GM21367 (cell line): ENCODE results near the gene DGLUCY.
"Not testable (repeated sequence)": the region's sequence is repeated elsewhere in the genome, so short reads cannot be mapped to it uniquely, and the experiment has no call there.

Source experiments
- ATAC-seq: cut with Tn5 transposase; IDR thresholded peaks from one replicate; pipeline ENCODE4 v1.9.1; 2021; ENCODE audit not compliant: unreplicated experiment

Gene DGLUCY

GRCh38 chr14:91202234-91202974 is 88.5 kb downstream of the DGLUCY start:
- ATAC-seq: no peak

- ATAC-seq: no peak
Observed at GRCh38 chr14:91204657-91205056, 90.8 kb downstream of the DGLUCY start.

GRCh38 chr14:91205459-91205858 is 91.6 kb downstream of the DGLUCY start:
- ATAC-seq: no peak

- no peak for ATAC-seq
Observed at GRCh38 chr14:91207008-91207407, 93.1 kb downstream of the DGLUCY start.

- ATAC-seq: no peak
Observed at GRCh38 chr14:91211017-91211416, 97.1 kb downstream of the DGLUCY start.

- ATAC-seq: no peak
Observed at GRCh38 chr14:91214306-91214705, 100.4 kb downstream of the DGLUCY start.

- ATAC-seq: no peak
Observed at GRCh38 chr14:91215381-91215780, 101.5 kb downstream of the DGLUCY start.

GRCh38 chr14:91216731-91217226 is 102.9 kb downstream of the DGLUCY start:
- no peak for ATAC-seq

GRCh38 chr14:91218014-91218413 is 104.1 kb downstream of the DGLUCY start:
- ATAC-seq: no peak

- ATAC-seq: no peak
Observed at GRCh38 chr14:91219517-91220389, 105.9 kb downstream of the DGLUCY start.

- no peak for ATAC-seq
Observed at GRCh38 chr14:91220581-91221000, 106.7 kb downstream of the DGLUCY start.

- ATAC-seq: no peak
Observed at GRCh38 chr14:91221270-91221669, 107.4 kb downstream of the DGLUCY start.

GRCh38 chr14:91223028-91223783 is 109.3 kb downstream of the DGLUCY start:
- no peak for ATAC-seq

- no peak for ATAC-seq
Observed at GRCh38 chr14:91225025-91225424, 111.2 kb downstream of the DGLUCY start.

GRCh38 chr14:91226360-91226759 is 112.5 kb downstream of the DGLUCY start:
- ATAC-seq: not testable (repeated sequence)

- ATAC-seq: no peak
Observed at GRCh38 chr14:91227183-91227628, 113.3 kb downstream of the DGLUCY start.

GRCh38 chr14:91228112-91229004 is 114.5 kb downstream of the DGLUCY start:
- peak; percentile 76 for ATAC-seq

GRCh38 chr14:91229005-91229382 is 115.1 kb downstream of the DGLUCY start:
- no peak for ATAC-seq

GRCh38 chr14:91229743-91230200 is 115.9 kb downstream of the DGLUCY start:
- peak; percentile 63 for ATAC-seq
